Measurements from ENCODE around the gene FCMR.

FCMR gene

GRCh38 chr1:206882555-206882954 is 39.2 kb downstream of the FCMR start:
- WGBS (ENCODE audit: insufficient coverage) = no CpG with 5 or more reads among the region's 3 CpGs

GRCh38 chr1:206880314-206880713 is 41.4 kb downstream of the FCMR start:
- no peak for DNase-seq
- CTCF ChIA-PET = interaction anchor here (1.0 to 1.7 kb wide), 4 partner anchors 10 to 52 kb away, joined by 3 to 4 read pairs (median 4); no protein-coding TSS in a partner anchor
- WGBS (ENCODE audit: insufficient coverage) = 100% methylated on average over 2 of the region's 3 CpGs
- Histone ChIP-seq H3K27me3 (replicated peaks in 2 of 5; ENCODE audit: control insufficient read depth in 4 of 5, insufficient read depth in 5 of 5, low read length in 4 of 5) (no peaks in the 10 kb centered on the region), H3K4me1 (ENCODE audit: control extremely low read depth in 1 of 4, control insufficient read depth in 4 of 4, insufficient read depth in 4 of 4, low read length in 3 of 4) (no peaks in the 10 kb centered on the region), H3K4me3 (ENCODE audit: control insufficient read depth in 1 of 7, extremely low read depth in 1 of 7, insufficient read depth in 4 of 7, low read depth in 2 of 7, low read length in 6 of 7) (no peak overlapping the region), H3K9me3 (ENCODE audit: control extremely low read depth in 1 of 5, control insufficient read depth in 4 of 5, insufficient read depth in 2 of 5, low read depth in 1 of 5, low read length in 4 of 5) (peaks cover 3 to 24% (median 9%) of the 10 kb centered on the region in 5 experiments), H3K36me3 (ENCODE audit: control insufficient read depth in 4 of 4, insufficient read depth in 4 of 4, low read length in 3 of 4) (no peaks in the 10 kb centered on the region), H3K27ac (ENCODE audit: insufficient read depth in 1 of 2, low read depth in 1 of 2, low read length in 2 of 2, poor library complexity in 1 of 2, severe bottlenecking in 2 of 2) (no peak overlapping the region)
- POLR2A ChIA-PET = no interaction called here

More at GRCh38 chr1:206882555-206882954, 39.2 kb downstream of the FCMR start:
- no peaks in the 10 kb centered on the region for H3K4me1 ChIP-seq (ENCODE audit: control extremely low read depth in 1 of 4, control insufficient read depth in 4 of 4, insufficient read depth in 4 of 4, low read length in 3 of 4)
- CTCF ChIA-PET = interaction anchor here (1.2 to 1.7 kb wide), 2 partner anchors 15 to 29 kb away, joined by 3 to 9 read pairs; partner anchors contain the start of gene IL24
- H3K27me3 ChIP-seq (replicated peaks in 2 of 5; ENCODE audit: control insufficient read depth in 4 of 5, insufficient read depth in 5 of 5, low read length in 4 of 5) = no peaks in the 10 kb centered on the region
- H3K27ac ChIP-seq (ENCODE audit: insufficient read depth in 1 of 2, low read depth in 1 of 2, low read length in 2 of 2, poor library complexity in 1 of 2, severe bottlenecking in 2 of 2) = no peak overlapping the region
- H3K36me3 ChIP-seq (ENCODE audit: control insufficient read depth in 4 of 4, insufficient read depth in 4 of 4, low read length in 3 of 4) = no peaks in the 10 kb centered on the region
- H3K4me3 ChIP-seq (ENCODE audit: control insufficient read depth in 1 of 7, extremely low read depth in 1 of 7, insufficient read depth in 4 of 7, low read depth in 2 of 7, low read length in 6 of 7) = no peak overlapping the region
- no peak for DNase-seq
- H3K9me3 ChIP-seq (ENCODE audit: control extremely low read depth in 1 of 5, control insufficient read depth in 4 of 5, insufficient read depth in 2 of 5, low read depth in 1 of 5, low read length in 4 of 5) = peaks cover 2 to 14% (median 9%) of the 10 kb centered on the region in 5 experiments
- POLR2A ChIA-PET = no interaction called here

- peak in 2 of 3 donors; percentile 13 to 22 for DNase-seq
- CTCF ChIA-PET = interaction anchor here (0.6 to 1.9 kb wide), 5 partner anchors 10 to 508 kb away, joined by 3 to 4 read pairs (median 4); no protein-coding TSS in a partner anchor
- Histone ChIP-seq H3K27me3 (replicated peaks in 2 of 5; ENCODE audit: control insufficient read depth in 4 of 5, insufficient read depth in 5 of 5, low read length in 4 of 5) (no peaks in the 10 kb centered on the region), H3K4me3 (ENCODE audit: control insufficient read depth in 1 of 7, extremely low read depth in 1 of 7, insufficient read depth in 4 of 7, low read depth in 2 of 7, low read length in 6 of 7) (no peak overlapping the region), H3K27ac (ENCODE audit: insufficient read depth in 1 of 2, low read depth in 1 of 2, low read length in 2 of 2, poor library complexity in 1 of 2, severe bottlenecking in 2 of 2) (no peak overlapping the region), H3K4me1 (ENCODE audit: control extremely low read depth in 1 of 4, control insufficient read depth in 4 of 4, insufficient read depth in 4 of 4, low read length in 3 of 4) (no peaks in the 10 kb centered on the region), H3K36me3 (ENCODE audit: control insufficient read depth in 4 of 4, insufficient read depth in 4 of 4, low read length in 3 of 4) (no peaks in the 10 kb centered on the region), H3K9me3 (ENCODE audit: control extremely low read depth in 1 of 5, control insufficient read depth in 4 of 5, insufficient read depth in 2 of 5, low read depth in 1 of 5, low read length in 4 of 5) (peaks cover 5 to 24% (median 9%) of the 10 kb centered on the region in 5 experiments)
- POLR2A ChIA-PET = no interaction called here
Measured at GRCh38 chr1:206878456-206878855, 43.3 kb downstream of the FCMR start.

- H3K9me3 ChIP-seq (ENCODE audit: control extremely low read depth in 1 of 5, control insufficient read depth in 4 of 5, insufficient read depth in 2 of 5, low read depth in 1 of 5, low read length in 4 of 5) = peaks cover 5 to 24% (median 12%) of the 10 kb centered on the region in 5 experiments
- H3K4me3 ChIP-seq (ENCODE audit: control insufficient read depth in 1 of 7, extremely low read depth in 1 of 7, insufficient read depth in 4 of 7, low read depth in 2 of 7, low read length in 6 of 7) = no peak overlapping the region
- H3K27ac ChIP-seq (ENCODE audit: insufficient read depth in 1 of 2, low read depth in 1 of 2, low read length in 2 of 2, poor library complexity in 1 of 2, severe bottlenecking in 2 of 2) = no peak overlapping the region
- H3K36me3 ChIP-seq (ENCODE audit: control insufficient read depth in 4 of 4, insufficient read depth in 4 of 4, low read length in 3 of 4) = no peaks in the 10 kb centered on the region
- CTCF ChIA-PET = no interaction called here
- no CpG with 5 or more reads among the region's 3 CpGs for WGBS (ENCODE audit: insufficient coverage)
- DNase-seq = no peak
- POLR2A ChIA-PET = no interaction called here
- H3K4me1 ChIP-seq (ENCODE audit: control extremely low read depth in 1 of 4, control insufficient read depth in 4 of 4, insufficient read depth in 4 of 4, low read length in 3 of 4) = no peaks in the 10 kb centered on the region
- no peaks in the 10 kb centered on the region for H3K27me3 ChIP-seq (replicated peaks in 2 of 5; ENCODE audit: control insufficient read depth in 4 of 5, insufficient read depth in 5 of 5, low read length in 4 of 5)
Measured at GRCh38 chr1:206875752-206876377, 45.9 kb downstream of the FCMR start.

GRCh38 chr1:206873603-206874188 is 48.0 kb downstream of the FCMR start:
- WGBS (ENCODE audit: insufficient coverage) = 100% methylated on average over 3 of the region's 3 CpGs
- H3K36me3 ChIP-seq (ENCODE audit: control insufficient read depth in 4 of 4, insufficient read depth in 4 of 4, low read length in 3 of 4) = no peaks in the 10 kb centered on the region
- no peaks in the 10 kb centered on the region for H3K27me3 ChIP-seq (replicated peaks in 2 of 5; ENCODE audit: control insufficient read depth in 4 of 5, insufficient read depth in 5 of 5, low read length in 4 of 5)
- CTCF ChIA-PET = interaction anchor here (1.0 to 1.6 kb wide), 4 partner anchors 8 to 39 kb away, joined by 3 to 5 read pairs (median 4); partner anchors contain the start of gene IL20
- POLR2A ChIA-PET = no interaction called here
- H3K27ac ChIP-seq (ENCODE audit: insufficient read depth in 1 of 2, low read depth in 1 of 2, low read length in 2 of 2, poor library complexity in 1 of 2, severe bottlenecking in 2 of 2) = no peak overlapping the region
- no peak for DNase-seq
- H3K4me3 ChIP-seq (ENCODE audit: control insufficient read depth in 1 of 7, extremely low read depth in 1 of 7, insufficient read depth in 4 of 7, low read depth in 2 of 7, low read length in 6 of 7) = no peak overlapping the region
- peaks cover 5 to 21% (median 8%) of the 10 kb centered on the region in 5 experiments for H3K9me3 ChIP-seq (ENCODE audit: control extremely low read depth in 1 of 5, control insufficient read depth in 4 of 5, insufficient read depth in 2 of 5, low read depth in 1 of 5, low read length in 4 of 5)
- peaks cover 0 to 2% (median 0%) of the 10 kb centered on the region in 4 experiments for H3K4me1 ChIP-seq (ENCODE audit: control extremely low read depth in 1 of 4, control insufficient read depth in 4 of 4, insufficient read depth in 4 of 4, low read length in 3 of 4)

- peaks cover 0 to 8% (median 6%) of the 10 kb centered on the region in 5 experiments for H3K9me3 ChIP-seq (ENCODE audit: control extremely low read depth in 1 of 5, control insufficient read depth in 4 of 5, insufficient read depth in 2 of 5, low read depth in 1 of 5, low read length in 4 of 5)
- H3K36me3 ChIP-seq (ENCODE audit: control insufficient read depth in 4 of 4, insufficient read depth in 4 of 4, low read length in 3 of 4) = no peaks in the 10 kb centered on the region
- H3K4me3 ChIP-seq (ENCODE audit: control insufficient read depth in 1 of 7, extremely low read depth in 1 of 7, insufficient read depth in 4 of 7, low read depth in 2 of 7, low read length in 6 of 7) = no peak overlapping the region
- ChIA-PET POLR2A (interaction anchor here (0.6 to 0.7 kb wide), 2 partner anchors 48 to 132 kb away, joined by 3 to 4 read pairs; no protein-coding TSS in a partner anchor), CTCF (interaction anchor here (0.7 to 1.9 kb wide), 8 partner anchors 12 to 111 kb away, joined by 3 to 7 read pairs (median 4); no protein-coding TSS in a partner anchor)
- no peak overlapping the region for H3K27ac ChIP-seq (ENCODE audit: insufficient read depth in 1 of 2, low read depth in 1 of 2, low read length in 2 of 2, poor library complexity in 1 of 2, severe bottlenecking in 2 of 2)
- whole genome bisulfite sequencing (ENCODE audit: insufficient coverage) = 86% methylated on average over 1 of the region's 3 CpGs
- DNase-seq = no peak
- no peaks in the 10 kb centered on the region for H3K27me3 ChIP-seq (replicated peaks in 2 of 5; ENCODE audit: control insufficient read depth in 4 of 5, insufficient read depth in 5 of 5, low read length in 4 of 5)
- peaks cover 0 to 2% (median 0%) of the 10 kb centered on the region in 4 experiments for H3K4me1 ChIP-seq (ENCODE audit: control extremely low read depth in 1 of 4, control insufficient read depth in 4 of 4, insufficient read depth in 4 of 4, low read length in 3 of 4)
Measured at GRCh38 chr1:206872139-206872538, 49.6 kb downstream of the FCMR start.

- no peak for DNase-seq
- peaks cover 0 to 2% (median 0%) of the 10 kb centered on the region in 4 experiments for H3K4me1 ChIP-seq (ENCODE audit: control extremely low read depth in 1 of 4, control insufficient read depth in 4 of 4, insufficient read depth in 4 of 4, low read length in 3 of 4)
- H3K9me3 ChIP-seq (ENCODE audit: control extremely low read depth in 1 of 5, control insufficient read depth in 4 of 5, insufficient read depth in 2 of 5, low read depth in 1 of 5, low read length in 4 of 5) = peaks cover 0 to 4% (median 1%) of the 10 kb centered on the region in 5 experiments
- H3K36me3 ChIP-seq (ENCODE audit: control insufficient read depth in 4 of 4, insufficient read depth in 4 of 4, low read length in 3 of 4) = no peaks in the 10 kb centered on the region
- POLR2A ChIA-PET = no interaction called here
- no peaks in the 10 kb centered on the region for H3K27me3 ChIP-seq (replicated peaks in 2 of 5; ENCODE audit: control insufficient read depth in 4 of 5, insufficient read depth in 5 of 5, low read length in 4 of 5)
- 80% methylated on average over 1 of the region's 1 CpG for WGBS (ENCODE audit: insufficient coverage)
- no peak overlapping the region for H3K4me3 ChIP-seq (ENCODE audit: control insufficient read depth in 1 of 7, extremely low read depth in 1 of 7, insufficient read depth in 4 of 7, low read depth in 2 of 7, low read length in 6 of 7)
- no peak overlapping the region for H3K27ac ChIP-seq (ENCODE audit: insufficient read depth in 1 of 2, low read depth in 1 of 2, low read length in 2 of 2, poor library complexity in 1 of 2, severe bottlenecking in 2 of 2)
- CTCF ChIA-PET = interaction anchor here (0.7 to 2.2 kb wide), 5 partner anchors 9 to 52 kb away, joined by 3 to 11 read pairs (median 4); no protein-coding TSS in a partner anchor
Measured at GRCh38 chr1:206868264-206868663, 53.5 kb downstream of the FCMR start.

Data from common myeloid progenitor, CD34-positive (primary cell).